CD4-positive, alpha-beta T cell treated with Interleukin-21 for 1 hour (primary cell): Measurements from ENCODE around the gene OSBPL7.

Experiments used
- DNase-seq: peaks from one replicate; pipeline ENCODE4 v3.0.0-alpha.2; 2020

OSBPL7 gene

DNA sequence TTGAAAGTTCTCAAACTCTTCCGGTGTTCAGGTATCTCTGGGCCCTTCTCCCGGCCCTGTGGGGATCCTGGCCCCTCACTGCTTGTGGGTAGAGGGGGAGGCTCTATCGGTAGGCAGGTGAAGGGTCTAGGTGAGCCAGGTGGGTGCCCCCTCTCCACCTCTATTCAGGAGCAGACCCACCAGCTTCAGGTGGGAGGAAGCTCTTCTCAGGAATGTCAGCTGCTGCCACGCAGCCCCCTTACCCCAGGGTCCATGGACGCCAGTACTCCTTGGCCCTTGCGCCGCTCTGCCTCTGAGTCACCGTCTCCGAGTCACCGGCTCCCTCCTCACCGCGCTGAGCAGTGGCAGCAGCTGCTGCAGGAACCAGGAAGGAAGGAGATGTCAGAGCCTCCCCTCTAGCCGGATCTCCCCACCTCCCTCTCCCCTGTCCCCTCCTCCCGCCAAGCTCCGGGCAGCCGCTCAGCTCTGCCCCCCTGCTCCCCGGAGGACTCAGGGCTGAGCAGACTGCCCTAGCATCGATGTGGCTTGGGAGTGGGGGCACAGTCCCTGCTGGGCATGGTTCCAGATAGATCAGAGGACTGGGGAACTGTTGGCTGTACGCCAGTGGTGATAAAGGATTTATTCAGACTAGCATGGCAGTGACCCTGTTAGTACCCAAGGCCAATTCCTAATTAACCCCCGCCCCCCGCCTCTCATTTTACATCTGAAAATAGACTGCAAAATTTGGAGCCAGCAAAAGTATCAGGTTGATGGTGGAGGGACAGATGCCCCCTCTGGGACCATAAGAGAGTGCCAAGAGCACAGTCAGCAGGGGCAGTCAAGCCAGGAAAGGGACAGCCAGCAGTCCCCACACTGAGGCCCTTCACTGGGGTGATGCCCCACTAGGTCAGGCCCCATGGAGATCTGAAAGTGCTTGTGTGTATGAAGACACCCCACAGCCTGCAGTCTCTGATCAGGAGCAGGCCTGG, at the start of gene OSBPL7:
TSS of gene OSBPL7 (minus strand) at position 371 of the 968 bp plus-strand sequence. CDS start 1,516 bp downstream, outside the sequence.
- peak; percentile 87 for DNase-seq

GRCh38 chr17:47871048-47871447, 49.5 kb upstream of the OSBPL7 start:
- no peak for DNase-seq

DNA sequence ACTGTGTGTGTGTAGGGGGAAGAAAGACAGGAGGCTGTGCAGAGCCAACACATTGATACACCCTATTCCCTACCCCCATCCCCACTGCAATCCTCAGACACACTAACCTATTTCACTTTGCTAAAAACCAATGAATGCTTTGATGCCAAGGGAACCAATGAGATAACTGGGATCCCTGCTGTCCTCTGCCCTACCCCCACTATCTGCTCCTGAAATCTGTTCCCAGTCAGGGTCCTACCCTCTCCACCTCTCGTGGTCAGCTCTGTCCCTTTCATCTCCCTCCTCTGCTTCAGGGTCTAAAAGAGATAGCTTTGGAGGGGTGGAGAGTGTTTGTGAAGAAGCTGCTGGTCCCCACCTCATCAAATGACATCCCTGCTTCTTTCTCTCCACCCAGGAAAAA, 48.5 kb upstream of the OSBPL7 start:
- no peak for DNase-seq

DNA sequence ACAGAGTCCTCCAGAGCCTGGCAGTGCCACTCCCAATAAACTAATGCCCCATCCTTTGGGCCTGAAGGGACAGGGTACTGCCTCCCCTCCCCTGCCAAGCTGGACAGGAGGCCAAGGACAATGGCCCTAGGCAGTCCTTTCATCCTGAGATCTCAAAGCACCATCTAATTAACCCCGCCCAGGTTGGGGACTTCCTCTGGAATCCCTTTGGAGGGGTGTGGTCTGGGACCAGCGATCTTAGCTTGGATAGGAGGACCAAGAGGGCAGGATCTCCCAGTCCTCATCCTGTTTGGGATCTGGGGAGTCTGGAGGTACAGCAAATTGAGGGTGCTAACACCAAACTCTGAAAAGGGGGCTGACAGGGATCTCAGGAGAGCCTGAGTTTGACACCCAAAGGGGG, 47.5 kb upstream of the OSBPL7 start:
- no peak for DNase-seq

DNA sequence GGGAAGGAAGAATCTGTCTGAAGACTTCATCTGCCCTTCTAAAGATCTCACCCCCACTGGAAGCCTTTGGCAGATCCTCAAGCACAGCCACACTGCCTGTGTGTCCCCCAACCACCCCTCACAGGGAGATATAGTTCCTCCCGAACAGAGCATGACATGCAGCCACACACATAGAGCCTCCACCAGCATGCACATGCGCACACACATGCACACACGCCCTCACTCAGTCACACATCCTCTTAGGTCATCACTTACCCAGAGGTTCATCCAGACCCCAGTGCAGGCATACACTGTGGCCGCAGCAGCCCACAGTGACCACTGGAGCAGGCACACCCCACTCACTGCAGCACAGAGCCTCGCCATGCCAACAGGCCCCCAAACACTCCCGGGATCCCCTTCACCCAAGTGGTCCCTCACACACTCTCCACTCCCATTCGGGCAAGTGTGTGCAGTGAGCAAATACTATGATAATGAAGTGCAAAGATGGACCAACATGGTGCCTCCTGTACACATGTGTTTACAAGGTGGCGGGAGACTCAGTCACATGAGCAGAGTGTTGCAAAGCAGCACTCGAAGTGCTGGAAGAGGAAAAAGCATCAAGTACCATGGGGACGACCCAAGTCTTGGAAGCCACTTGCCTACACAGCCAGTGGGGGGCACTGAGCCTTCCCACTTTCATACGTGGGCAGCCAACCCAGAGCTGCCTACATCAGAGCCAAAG, 46.4 kb upstream of the OSBPL7 start:
- no peak for DNase-seq

DNA sequence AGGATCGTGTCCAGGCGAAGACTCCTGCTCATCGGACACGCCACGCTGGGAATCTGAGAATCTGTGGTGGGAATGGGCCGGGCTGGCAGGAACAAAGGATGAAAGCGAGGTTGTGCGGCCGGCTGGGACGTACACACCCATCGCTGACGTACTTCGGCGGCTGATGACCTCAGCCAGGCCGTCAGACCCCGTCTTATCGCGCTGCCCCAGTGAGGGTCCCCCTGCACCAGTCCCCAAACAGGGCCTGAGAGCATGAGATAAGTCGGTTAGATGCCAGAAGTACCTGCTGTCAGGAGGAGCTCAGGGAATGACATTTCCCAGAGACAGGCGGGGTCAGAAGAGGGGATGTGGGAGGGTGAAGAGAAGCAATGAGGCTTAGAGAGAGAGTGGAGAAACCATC, 45.3 kb upstream of the OSBPL7 start:
- DNase-seq, result no peak

- no peak for DNase-seq
Measured at GRCh38 chr17:47864791-47865216, 43.2 kb upstream of the OSBPL7 start.

GRCh38 chr17:47862621-47863440, 41.2 kb upstream of the OSBPL7 start:
- DNase-seq, result no peak

DNA sequence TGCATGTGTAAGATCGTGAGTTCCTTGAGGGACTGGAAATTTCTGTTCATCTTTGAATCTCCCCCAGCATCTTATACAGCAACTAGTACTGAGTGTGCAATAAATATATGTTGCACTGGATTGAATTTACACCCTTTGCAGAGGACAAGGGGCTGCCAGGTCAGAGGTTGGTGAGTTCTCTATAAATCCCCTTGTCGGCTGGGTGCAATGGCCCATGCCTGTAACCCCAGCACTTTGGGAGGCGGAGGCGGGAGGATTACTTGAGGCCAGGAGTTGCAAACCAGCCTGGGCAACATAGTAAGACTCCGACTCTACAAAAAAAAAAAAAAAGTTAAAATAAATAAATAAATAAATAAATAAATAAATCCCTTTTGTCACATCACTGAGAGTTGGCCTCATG, 38.8 kb upstream of the OSBPL7 start:
- DNase-seq, result no peak

DNA sequence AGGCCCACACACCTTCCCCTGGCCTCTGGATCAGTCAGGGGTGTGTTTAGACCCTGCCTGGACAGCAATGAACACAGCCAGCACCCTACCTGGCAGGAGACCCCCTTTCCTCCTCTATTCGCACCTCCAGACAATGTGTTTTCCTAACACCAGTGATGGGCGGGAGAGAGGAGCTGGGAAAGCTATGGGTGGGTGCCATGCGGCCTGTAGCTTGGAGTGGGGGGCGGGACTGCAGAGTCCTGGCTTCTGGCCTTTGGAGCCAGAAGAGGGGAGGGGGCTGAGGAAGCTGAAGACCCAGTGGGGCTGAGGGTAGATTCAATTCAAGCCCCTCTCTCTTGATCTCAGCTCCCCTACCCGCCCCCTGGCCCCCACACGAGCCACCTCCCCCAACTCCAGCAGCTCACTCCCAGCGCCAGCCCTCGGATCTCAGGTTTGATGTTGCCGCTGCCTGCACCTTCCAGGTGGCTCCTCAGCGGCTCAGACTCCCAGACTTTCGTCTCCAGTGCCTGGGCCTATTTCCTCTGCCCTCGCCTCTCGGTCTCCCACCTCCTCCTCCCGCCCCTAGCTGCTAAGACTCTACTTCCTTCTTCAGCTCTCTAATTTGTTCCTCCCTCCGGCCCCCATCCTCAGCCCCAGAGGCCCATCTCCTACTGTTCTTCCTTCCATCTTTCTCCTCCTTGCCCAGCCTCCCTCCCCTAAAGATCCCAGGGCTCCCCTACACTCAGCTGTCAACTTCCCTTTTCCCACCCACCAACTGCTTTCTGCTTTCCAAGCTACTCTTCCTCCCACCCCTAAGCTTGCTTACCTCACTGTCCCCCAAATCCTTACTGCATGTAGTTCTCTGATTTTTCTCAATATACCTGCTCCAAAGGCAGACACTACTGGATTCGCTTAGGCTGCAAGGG, 36.2 kb upstream of the OSBPL7 start:
- DNase-seq, result no peak

DNA sequence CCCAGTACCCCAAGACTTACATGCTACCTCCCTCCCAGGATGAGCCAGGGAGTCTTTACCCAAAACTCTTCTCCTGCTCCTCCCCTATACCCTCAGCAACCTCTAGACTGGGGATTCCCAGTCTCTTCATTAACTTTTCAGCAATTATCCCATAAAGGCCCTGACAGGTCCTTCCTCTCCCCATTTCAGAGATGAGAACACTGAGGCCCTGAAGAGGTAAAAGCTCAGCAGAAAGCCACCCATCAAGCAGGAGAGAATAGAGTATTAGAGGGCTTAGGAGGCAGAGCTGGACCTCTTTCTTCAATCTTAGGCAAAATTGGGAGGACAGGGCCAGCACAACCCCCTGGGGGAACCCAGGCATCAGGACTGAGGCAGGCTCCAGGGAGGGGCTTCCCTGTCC, 35.2 kb upstream of the OSBPL7 start:
- no peak for DNase-seq

DNA sequence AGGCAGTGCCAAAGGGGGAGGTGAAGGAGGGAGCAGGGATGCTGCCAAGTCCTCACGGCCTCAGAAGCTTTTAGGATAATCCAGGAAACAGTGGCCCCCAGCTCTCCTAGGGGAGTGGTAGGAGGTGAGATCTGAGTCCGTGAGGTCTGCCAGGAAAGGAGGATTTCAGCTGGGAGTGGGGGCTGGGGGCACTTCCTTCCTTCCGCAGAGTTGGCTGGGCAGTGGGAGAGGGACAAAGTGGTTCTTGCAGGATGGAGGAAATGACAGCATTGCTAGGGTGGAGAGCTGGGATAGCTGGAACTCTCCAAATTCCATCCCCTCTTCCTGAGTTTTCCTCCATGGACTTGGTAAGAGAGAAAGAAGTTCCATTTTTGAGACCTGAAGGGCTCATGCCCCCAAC, 34.1 kb upstream of the OSBPL7 start:
- no peak for DNase-seq

DNA sequence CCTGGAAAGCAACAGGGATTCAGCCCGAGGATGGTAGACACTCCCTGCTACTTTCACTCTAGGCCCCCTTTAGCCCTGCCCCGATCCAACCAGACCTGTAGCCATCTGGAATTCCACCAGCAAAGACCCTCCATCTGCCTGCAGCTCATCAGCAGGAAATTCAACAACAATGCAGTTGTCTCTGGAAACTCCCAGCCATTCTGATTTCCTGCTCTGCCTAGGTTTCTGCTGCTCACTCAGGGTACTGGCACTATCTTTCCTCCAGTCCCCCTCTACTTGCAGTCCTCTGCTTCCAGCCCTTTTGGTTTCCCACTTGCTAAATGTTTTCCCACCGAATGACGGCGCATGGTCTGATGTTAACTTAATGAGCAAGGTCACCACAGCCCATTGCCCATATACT, 32.0 kb upstream of the OSBPL7 start:
- no peak for DNase-seq

DNA sequence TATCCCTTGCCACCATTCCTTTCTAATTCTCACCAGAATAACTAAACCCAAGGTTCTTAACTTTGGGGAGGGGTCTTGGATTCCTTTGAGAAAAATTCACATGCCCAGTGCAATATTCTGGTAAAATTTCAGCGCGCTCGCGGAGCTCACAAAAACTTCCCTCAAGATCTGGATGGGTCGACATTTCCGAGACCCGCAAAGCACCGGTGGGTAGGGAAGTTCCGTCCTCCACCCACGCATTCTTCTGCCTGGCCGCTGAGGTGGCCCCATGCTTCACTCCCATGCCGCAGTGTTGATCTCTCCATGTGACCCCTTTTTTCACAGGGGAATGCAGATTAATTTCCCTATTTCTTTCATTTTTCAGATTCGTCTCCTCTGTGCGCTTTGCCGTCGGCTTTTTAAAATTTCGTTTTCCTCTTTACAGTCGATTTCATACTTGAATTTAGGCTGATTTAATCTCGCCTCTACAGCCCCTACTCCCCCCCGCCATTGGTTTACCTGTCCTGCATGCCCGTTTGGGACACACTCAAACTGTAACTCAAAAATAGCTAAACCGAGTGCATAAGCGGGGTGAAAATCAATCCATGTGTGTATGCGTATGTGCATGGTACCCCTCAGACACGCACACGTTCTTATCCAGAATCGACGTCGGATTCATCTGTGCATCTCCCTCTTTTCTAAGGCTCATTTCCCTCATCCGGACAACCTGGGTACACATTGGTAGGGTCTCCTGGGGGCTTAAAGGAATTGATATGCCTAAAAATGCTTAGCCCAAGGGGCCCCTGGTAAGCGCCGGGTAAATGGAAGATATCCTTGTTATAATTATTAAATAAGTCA, 30.7 kb upstream of the OSBPL7 start:
- DNase-seq, result no peak

GRCh38 chr17:47851764-47852112, 30.1 kb upstream of the OSBPL7 start:
- DNase-seq, result no peak

DNA sequence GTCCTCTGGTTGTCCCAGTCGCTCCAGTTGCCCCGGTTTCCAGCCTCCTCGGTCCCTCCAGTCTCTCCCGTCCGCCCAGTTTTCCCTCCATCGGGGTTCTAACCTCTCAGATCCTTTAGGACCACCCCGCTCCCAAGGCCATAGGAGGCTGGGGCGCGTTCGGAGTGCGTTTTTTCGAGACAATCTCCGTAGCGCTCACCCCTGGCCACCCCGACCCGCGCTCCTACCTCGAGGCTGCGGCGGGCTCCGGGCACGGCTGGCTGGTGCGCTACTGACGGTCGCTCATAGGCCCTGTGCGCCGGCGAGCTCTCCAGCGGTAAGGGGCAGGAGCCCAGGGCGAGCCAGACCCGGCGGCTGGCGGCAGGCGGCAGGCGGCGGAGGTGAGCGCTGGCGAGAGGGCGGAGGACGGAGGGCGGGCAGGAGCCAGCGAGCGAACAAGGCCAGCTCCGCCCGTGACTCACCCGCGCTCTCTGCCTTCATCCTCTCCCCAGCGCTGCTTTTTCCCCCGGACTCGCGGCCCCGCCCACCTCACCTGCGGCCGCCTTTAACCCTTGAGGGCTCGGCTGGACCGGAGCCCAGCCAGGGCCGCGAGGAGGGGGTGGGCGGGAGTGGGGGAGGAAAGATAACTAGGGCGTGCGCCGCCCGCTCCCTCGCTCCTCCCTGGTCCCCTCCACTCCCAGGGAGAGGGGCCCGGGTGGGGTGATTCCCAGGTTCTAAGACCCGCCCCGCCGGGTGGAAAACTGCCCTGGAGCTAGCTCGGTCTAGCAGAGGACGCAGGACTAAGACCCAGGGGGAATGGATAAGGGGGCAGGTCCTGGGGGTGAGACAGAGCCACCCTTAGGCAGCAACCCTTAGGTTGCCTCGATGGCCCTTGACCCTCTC, 29.3 kb upstream of the OSBPL7 start, which contains the start of gene SP6:
TSS of gene SP6 (minus strand) at position 472 of the 882 bp plus-strand sequence. CDS start 2,734 bp downstream, outside the sequence.
- DNase-seq, result peak; percentile 59

GRCh38 chr17:47850373-47850691, 28.7 kb upstream of the OSBPL7 start:
- DNase-seq, result no peak

DNA sequence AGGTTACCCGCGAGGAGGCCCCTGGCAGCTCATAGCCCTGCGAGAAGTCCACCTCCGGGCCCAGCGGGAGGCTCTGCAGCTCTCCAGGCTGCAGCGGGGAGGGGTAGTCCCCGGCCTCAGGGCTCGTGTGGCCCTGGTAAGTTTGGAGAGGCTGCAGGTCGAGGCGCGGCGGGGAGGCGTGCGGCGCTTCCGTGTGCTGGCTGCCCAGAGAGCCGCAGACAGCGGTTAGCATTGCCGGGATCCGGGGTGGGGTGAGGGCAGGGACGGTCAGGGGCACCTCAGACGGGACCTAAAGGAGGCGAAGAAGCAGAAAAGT, 26.6 kb upstream of the OSBPL7 start:
- DNase-seq, result no peak

- peak; percentile 30 for DNase-seq
Measured at GRCh38 chr17:47847341-47848197, 26.0 kb upstream of the OSBPL7 start.
